ENCODE results near the gene RUNX2. TPM values are rescaled to one million over a fixed set of nuclear protein-coding genes. Genes with fewer than 3 reads are reported as not detected.
A peak's percentile ranks its signal among the peaks of the same experiment; 100 is the strongest.

RUNX2 gene
- total RNA-seq, 6 experiments from 2014 or later = 7.4 to 12.7 (median 10.8) TPM

DNA sequence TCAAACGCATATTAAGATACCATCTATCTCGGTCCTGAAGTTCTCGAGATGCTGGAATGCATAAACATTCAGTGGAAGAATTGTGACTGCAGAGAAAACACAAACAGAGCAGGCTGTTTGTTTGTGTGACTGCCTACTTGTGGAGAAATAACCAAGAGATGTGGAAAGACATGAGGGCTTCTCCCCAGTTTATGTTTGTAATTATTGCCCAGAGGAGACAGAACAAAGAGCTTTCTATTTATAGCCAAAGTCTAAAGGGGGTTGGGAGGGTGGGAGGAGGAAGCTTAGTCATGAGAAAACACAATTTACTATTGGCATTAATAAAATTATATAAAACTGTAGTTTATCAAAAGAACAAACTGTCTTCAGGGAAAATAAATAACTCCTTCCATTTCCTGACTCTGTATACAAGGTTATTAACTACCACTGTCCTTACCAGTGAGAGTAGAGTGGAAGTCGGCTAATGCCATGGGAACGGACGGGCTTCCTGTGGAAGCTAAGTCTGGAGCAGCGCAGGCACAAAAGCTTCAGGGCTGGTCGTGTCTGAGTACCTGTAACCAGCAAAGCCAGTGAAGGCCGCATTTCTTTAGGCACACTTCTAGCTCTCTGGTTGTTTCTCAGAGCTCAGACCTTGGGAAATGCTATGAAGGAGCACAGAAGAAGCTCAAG, 249.8 kb downstream of the RUNX2 start:
- peak; percentile 11 for DNase-seq
- peaks cover 6% of the 10 kb centered on the region; the same call in 1 of the 2 replicates for H3K9me3 Mint-ChIP-seq
- peak overlapping the region; percentile 17; the same call in 1 of the 2 replicates for H3K27ac Mint-ChIP-seq
- H3K4me1 Mint-ChIP-seq (ENCODE audit: low read depth) = peaks cover 17% of the 10 kb centered on the region
- TF ChIP-seq, protein P1, sequence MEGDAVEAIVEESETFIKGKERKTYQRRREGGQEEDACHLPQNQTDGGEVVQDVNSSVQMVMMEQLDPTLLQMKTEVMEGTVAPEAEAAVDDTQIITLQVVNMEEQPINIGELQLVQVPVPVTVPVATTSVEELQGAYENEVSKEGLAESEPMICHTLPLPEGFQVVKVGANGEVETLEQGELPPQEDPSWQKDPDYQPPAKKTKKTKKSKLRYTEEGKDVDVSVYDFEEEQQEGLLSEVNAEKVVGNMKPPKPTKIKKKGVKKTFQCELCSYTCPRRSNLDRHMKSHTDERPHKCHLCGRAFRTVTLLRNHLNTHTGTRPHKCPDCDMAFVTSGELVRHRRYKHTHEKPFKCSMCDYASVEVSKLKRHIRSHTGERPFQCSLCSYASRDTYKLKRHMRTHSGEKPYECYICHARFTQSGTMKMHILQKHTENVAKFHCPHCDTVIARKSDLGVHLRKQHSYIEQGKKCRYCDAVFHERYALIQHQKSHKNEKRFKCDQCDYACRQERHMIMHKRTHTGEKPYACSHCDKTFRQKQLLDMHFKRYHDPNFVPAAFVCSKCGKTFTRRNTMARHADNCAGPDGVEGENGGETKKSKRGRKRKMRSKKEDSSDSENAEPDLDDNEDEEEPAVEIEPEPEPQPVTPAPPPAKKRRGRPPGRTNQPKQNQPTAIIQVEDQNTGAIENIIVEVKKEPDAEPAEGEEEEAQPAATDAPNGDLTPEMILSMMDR (IDR thresholded peaks at IDR 0.05) = no peak
- peaks cover 12% of the 10 kb centered on the region for H3K36me3 Mint-ChIP-seq (ENCODE audit: low read depth)
- no peaks in the 10 kb centered on the region; the same call in 1 of the 2 replicates for H3K27me3 Mint-ChIP-seq (ENCODE audit: insufficient read depth)
- peak overlapping the region; percentile 56 for H3K4me3 Mint-ChIP-seq

DNA sequence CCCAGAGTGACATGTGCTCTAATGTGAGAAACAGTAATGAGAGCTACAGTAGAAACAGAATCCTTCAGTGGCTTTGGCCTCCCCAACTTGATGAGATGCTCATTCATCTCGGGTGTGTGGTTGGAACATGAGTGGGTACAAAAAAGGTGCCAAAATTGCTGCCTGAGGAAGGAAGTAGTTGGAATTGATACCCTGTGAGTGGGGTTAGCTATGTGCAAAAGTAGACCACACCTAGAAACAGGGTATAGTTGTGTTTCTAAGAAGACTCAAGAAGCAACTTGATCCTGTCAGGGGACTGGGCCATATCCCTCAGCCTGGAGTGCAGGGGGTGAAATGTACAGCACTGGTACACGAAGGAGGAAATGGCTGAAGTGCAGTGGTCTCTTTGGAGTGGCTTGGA, 256.0 kb downstream of the RUNX2 start:
- peaks cover 13% of the 10 kb centered on the region for H3K4me1 Mint-ChIP-seq (ENCODE audit: low read depth)
- DNase-seq = no peak

DNA sequence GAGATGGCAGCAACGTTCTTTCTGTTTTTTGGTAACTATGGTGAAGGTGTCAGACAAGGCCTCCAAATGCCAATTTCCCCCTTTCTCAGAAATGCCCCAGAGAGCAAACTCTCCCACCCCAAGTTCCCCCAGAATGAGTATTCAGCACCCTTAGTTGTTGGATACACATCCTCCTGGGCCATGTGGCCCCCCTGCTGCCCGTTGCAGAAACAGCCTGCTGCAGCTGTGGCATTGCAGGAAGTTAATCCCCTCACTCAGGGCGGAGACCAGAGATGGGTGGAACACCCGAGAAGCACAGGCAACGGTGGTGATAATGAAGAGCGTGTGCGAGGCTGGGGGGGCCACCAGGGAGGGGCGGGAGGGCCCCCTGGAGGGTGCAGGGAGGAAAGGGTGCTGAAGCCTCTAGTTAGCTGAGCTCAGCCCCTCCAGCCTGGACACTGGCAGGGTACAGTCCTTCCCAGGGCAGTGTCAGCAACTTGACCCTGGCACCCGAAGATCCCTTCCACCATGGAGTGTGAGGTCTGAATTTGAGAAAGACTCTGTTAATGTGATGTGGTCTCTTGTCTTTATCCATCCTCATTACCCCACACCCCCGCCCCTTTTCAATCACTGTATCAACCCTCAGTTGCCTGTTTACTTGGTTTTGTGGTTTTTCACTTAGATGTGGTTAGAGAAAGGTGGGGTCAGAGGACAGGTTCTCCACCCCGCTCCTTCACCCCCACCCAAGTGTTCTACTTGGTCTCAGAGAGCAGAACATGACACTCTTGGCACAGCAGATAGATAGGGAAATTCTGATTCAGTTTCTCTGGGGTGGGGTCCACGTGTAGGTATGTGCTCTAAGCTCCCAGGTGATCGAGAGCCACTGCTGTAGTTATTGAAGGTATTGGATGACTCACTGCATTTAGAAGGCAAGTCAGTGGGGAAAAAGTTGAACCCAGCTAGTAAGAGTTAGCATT, 258.4 kb downstream of the RUNX2 start:
- Mint-ChIP-seq H3K36me3 (ENCODE audit: low read depth) (peaks cover 8% of the 10 kb centered on the region), H3K27ac (no peak overlapping the region), H3K4me1 (ENCODE audit: low read depth) (peaks cover 36% of the 10 kb centered on the region), H3K9me3 (peaks cover under 1% of the 10 kb centered on the region; the same call in 1 of the 2 replicates), H3K27me3 (ENCODE audit: insufficient read depth) (no peaks in the 10 kb centered on the region; the same call in 1 of the 2 replicates), H3K4me3 (no peak overlapping the region)
- DNase-seq = no peak
- TF ChIP-seq, protein P1 (IDR thresholded peaks at IDR 0.05) = no peak

More for the DNA sequence above, 256.0 kb downstream of the RUNX2 start:
- Mint-ChIP-seq H3K9me3 (peaks cover 6% of the 10 kb centered on the region; the same call in 1 of the 2 replicates), H3K27me3 (ENCODE audit: insufficient read depth) (no peaks in the 10 kb centered on the region; the same call in 1 of the 2 replicates), H3K4me3 (no peak overlapping the region), H3K36me3 (ENCODE audit: low read depth) (peaks cover 12% of the 10 kb centered on the region), H3K27ac (no peak overlapping the region)
- TF ChIP-seq, protein P1 (IDR thresholded peaks at IDR 0.05) = no peak

DNA sequence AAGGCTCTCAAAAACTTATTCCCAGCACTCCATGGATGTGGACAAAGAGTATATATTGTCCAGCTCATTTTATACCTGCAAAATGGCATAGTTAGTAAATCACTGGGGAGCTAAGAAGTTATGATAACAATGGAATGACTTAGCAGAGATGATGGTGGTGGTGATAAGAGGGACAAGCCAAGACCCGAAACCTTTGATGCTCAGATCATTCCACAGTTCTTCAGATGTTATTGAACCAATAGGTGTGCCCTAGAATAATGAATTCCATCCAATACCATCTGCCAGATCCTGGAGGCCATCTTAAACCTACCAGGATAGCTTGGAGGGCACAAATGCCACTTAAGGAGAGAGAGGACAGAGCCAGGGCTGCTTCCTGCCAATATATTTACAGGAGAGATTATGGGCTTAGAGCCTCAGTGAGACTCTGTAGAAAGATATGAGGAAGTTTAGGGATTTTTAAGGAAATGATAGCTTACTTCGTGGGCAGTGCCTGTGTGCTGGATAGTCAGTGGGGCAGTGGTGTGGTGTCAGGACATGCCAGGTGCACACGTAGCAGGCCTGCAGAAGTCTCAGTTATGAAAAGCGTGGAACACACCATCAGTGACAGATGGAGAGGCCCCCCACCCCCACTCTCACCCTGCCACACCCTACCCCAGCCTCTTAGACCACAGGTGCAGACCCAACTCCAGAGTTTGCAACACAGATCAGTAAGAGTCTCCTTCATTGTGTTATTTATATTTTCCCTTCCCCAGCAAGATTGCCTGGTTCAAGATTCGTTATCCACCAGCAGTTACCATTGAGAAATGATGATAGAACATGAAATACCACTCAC, 259.3 kb downstream of the RUNX2 start:
- no peak overlapping the region for H3K4me3 Mint-ChIP-seq
- H3K9me3 Mint-ChIP-seq = no peaks in the 10 kb centered on the region; the same call in 1 of the 2 replicates
- TF ChIP-seq, protein P1 (IDR thresholded peaks at IDR 0.05) = no peak
- H3K4me1 Mint-ChIP-seq (ENCODE audit: low read depth) = peaks cover 46% of the 10 kb centered on the region
- DNase-seq = no peak
- no peaks in the 10 kb centered on the region; the same call in 1 of the 2 replicates for H3K27me3 Mint-ChIP-seq (ENCODE audit: insufficient read depth)
- H3K36me3 Mint-ChIP-seq (ENCODE audit: low read depth) = no peaks in the 10 kb centered on the region
- no peak overlapping the region for H3K27ac Mint-ChIP-seq

DNA sequence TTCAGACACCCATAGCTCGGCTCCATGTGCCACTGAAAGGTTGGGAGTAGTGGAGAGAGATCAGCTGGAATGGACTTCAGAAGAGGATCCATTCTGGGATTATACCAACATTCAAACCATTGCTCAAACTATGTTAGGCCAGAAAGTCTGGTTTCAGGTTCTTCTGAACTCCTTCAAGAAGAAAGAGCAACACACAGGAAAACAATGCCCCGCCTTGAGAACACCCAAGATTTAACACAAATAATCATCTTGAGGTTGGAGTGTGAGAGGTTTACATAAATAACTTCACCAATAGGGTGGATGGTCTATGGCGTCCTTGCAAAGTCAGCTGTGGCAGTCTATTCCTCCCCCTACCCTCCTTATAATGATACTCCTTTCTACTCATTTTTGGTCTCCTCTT, 261.2 kb downstream of the RUNX2 start:
- Mint-ChIP-seq H3K4me3 (no peak overlapping the region), H3K27ac (peak overlapping the region; percentile 80), H3K4me1 (ENCODE audit: low read depth) (peaks cover 58% of the 10 kb centered on the region), H3K9me3 (no peaks in the 10 kb centered on the region), H3K36me3 (ENCODE audit: low read depth) (no peaks in the 10 kb centered on the region), H3K27me3 (ENCODE audit: insufficient read depth) (peaks cover 1% of the 10 kb centered on the region; the same call in 1 of the 2 replicates)
- TF ChIP-seq, protein P1 (IDR thresholded peaks at IDR 0.05) = no peak
- DNase-seq = no peak

All from HFFc6 (cell line).